Kidney (tissue), 14 donors: ENCODE measurements around the gene ZIC4. TPM values are rescaled to one million over a fixed set of nuclear protein-coding genes. Genes with fewer than 3 reads are reported as not detected.
A peak's percentile ranks its signal among the peaks of the same experiment; 100 is the strongest.

Experiments
- DNase-seq, 5 donors: peaks; one replicate each; pipeline ENCODE4 v3.0.0-alpha.2; 2013 to 2020
- FAIRE-seq: peaks from 2 replicates; lab custom pipeline; 2012; peaks lifted over from hg19 to GRCh38; lab: Jason Lieb, UNC
- H3K27ac ChIP-seq, 2 donors: one replicate each; pipeline ENCODE4 v1.7.0; 2013; ENCODE audit warnings: low read depth in 2 of 2, low read length in 2 of 2, inconsistent platforms in 1 of 2
- H3K27me3 ChIP-seq: one replicate; pipeline ENCODE4 v1.7.1; 2013; ENCODE audit warnings: low read length, inconsistent platforms; ENCODE audit not compliant: control insufficient read depth, insufficient read depth
- H3K36me3 ChIP-seq, 3 donors: one replicate each; pipeline versions ENCODE4 v1.7.0 to v1.7.1; 2013; ENCODE audit warnings: low read length in 3 of 3, control low read depth in 1 of 3, inconsistent platforms in 1 of 3; ENCODE audit not compliant: insufficient read depth in 3 of 3, control insufficient read depth in 2 of 3
- H3K4me1 ChIP-seq, 3 donors: one replicate each; pipeline versions ENCODE4 v1.7.0 to v1.7.1; 2013; ENCODE audit warnings: low read length in 3 of 3, inconsistent platforms in 1 of 3, low read depth in 1 of 3; ENCODE audit not compliant: control insufficient read depth in 2 of 3, insufficient read depth in 2 of 3
- H3K4me3 ChIP-seq, 3 donors: one replicate each; pipeline versions ENCODE4 v1.7.0 to v1.8.1; 2013; ENCODE audit warnings: low read length in 3 of 3, control low read depth in 1 of 3, inconsistent platforms in 1 of 3
- H3K9ac ChIP-seq, 3 donors: one replicate each; pipeline versions ENCODE4 v1.7.0 to v1.7.1; 2013; ENCODE audit warnings: low read length in 3 of 3, control low read depth in 1 of 3, inconsistent platforms in 1 of 3
- H3K9me3 ChIP-seq, 3 donors: one replicate each; pipeline versions ENCODE4 v1.7.0 to v1.7.1; 2013; ENCODE audit warnings: low read length in 3 of 3, control low read depth in 1 of 3, inconsistent platforms in 1 of 3; ENCODE audit not compliant: control insufficient read depth in 2 of 3, insufficient read depth in 1 of 3
- intact Hi-C: fragments of 100-400 bp; cut with DNase I; formaldehyde crosslinking; loops from one replicate; pipeline ENCODE4 v1.11.1; 2022
- polyA plus RNA-seq: library from polyadenylated mRNA; stranded (reverse); fragments of 350-450 nt; fragmentation: Illumina TruSeq; extraction: RNeasy Lipid Tissue Mini Kit (QIAGEN cat#74804); gene quantifications from one replicate; pipeline ENCODE4 v1.2.3, GENCODE V29; 2014; ENCODE audit warnings: low read depth, low replicate concordance; ENCODE audit not compliant: insufficient read depth
- total RNA-seq: library from RNA; stranded (reverse); fragmentation: NEBNext Ultra II Directional; extraction: Animal tissue kit (Norgen Biotek cat#: 25700); gene quantifications from one replicate; pipeline ENCODE4 v1.2.1, GENCODE V29; 2021
- TF ChIP-seq, protein P1 (sequence below): IDR thresholded peaks from 3 replicates; pipeline ENCODE4 v1.5.1; 2012; ENCODE audit warnings: mild to moderate bottlenecking, moderate library complexity, borderline replicate concordance; ENCODE audit not compliant: insufficient read depth; ENCODE audit errors: extremely low read depth
- donor health status: control.
- donor health status: control.
- donor health status: control.
- donor health status: control.
- donor health status: control.
- donor health status: DM: yes; HTN: yes; CAD: no.
- donor health status: Normal renal cell carcinoma (clear cell type).

Gene ZIC4
- total and polyA plus RNA-seq, 2 donors from 2014 or later, result not detected

DNA sequence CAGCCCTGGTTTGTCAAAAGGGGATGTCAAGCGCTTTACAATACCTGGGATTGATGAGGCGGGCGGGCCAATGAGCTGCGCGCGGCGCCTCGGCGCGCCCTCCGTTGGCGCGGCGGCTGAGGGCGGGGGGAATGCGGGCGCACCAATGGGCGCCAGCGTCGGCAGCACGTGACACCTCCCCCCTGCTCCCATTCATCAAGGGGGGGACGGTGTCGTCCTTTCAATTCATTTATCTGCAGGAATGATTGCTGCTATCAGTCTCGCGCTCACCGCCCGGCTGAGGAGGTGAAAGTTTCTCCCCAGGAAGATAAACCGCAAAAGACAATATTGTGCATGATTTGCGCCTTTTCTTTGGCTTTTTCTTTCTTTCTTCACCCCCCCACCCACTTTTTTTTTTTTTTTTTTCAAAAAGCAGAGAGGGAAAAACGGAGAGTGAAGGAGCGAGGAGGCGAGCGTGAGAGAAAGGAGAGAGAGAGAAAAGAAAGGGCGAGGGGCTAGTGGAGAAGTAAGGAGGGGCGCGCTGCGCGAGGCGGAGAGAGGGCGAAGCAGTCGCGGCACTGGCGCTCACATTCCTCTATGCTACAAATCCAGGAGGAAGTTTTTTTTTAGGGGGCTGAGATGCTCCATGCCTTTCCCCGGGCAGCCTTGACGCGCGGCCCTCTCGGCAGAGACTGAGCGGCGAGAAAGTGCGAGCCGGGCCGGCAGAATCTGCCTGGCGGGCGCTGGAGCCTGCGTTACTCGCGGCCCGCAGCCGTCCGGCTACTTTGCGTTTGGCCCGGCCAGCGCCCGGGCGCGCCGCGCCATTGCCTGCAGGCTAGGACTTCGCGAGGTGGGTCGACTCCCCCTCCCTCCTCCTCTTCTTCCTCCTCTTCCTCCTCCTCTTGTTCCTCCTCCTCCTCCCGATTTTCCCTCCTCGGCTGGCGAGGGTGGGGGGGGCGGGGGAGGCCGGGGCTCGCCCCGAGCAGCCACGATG lies 3.1 kb upstream of the ZIC4 start, which contains the start of gene ZIC1:
Gene ZIC1, plus strand, starts transcription at position 223 of the 973 bp plus-strand sequence. Its CDS starts 748 bp downstream, at position 971.
- TF ChIP-seq, protein P1, sequence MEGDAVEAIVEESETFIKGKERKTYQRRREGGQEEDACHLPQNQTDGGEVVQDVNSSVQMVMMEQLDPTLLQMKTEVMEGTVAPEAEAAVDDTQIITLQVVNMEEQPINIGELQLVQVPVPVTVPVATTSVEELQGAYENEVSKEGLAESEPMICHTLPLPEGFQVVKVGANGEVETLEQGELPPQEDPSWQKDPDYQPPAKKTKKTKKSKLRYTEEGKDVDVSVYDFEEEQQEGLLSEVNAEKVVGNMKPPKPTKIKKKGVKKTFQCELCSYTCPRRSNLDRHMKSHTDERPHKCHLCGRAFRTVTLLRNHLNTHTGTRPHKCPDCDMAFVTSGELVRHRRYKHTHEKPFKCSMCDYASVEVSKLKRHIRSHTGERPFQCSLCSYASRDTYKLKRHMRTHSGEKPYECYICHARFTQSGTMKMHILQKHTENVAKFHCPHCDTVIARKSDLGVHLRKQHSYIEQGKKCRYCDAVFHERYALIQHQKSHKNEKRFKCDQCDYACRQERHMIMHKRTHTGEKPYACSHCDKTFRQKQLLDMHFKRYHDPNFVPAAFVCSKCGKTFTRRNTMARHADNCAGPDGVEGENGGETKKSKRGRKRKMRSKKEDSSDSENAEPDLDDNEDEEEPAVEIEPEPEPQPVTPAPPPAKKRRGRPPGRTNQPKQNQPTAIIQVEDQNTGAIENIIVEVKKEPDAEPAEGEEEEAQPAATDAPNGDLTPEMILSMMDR, result no peak
- Histone ChIP-seq H3K9me3 (no peaks in the 10 kb centered on the region), H3K36me3 (no peaks in the 10 kb centered on the region), H3K27ac (no peak within 1 kb of the TSS), H3K9ac (no peak within 1 kb of the TSS), H3K27me3 (peaks cover 86% of the 10 kb centered on the region), H3K4me3 (no peak within 1 kb of the TSS), H3K4me1 (peaks cover 0 to 8% (median 0%) of the 10 kb centered on the region in 3 donors)
- intact Hi-C loops, result no loop called here
- DNase-seq (peak in 1 of 5 donors; percentile 63), FAIRE-seq (no peak)

DNA sequence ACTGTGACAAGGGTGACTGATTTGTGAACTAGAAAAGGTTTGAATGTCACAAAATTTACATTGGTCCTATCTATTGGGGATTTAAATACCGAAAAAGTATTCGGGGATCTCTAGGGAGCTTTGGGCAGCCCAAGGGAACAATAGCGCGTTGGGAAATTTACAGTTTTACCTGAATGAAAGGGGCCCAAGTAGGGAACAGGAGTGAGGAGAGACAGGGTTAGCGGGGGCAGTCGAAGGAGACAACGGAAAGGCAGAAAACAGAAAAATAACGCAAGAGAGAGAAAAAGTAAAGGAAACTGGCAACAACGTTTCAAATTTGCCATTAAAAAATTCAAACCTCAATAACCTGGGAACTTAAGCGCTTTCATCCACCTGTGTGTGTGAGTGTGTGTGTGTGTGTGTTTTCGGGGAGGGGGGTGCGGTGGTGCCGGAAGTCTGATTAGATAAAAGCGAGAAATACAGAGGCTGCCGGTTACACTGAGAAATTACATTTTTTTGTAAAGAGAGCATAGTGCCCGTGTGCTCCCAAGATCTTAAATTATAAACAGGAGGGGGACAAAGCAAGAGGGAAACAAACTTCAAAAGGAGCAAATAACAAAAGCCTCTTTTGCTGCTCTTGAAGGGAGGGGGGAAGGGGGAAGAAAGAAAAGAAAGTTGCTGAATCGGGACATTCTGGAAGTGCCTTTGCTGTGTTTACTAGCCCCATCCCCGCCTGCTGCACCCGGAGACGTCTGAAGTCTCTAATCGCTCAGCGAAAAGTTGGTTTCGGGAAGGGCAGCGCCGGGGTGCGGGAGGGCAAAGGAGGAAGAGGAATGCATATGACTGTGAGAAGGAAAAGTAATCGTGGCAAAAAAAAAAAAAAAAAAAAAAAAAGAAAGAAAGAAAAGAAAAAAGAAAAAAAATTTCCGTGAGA lies 2.1 kb upstream of the ZIC4 start:
- DNase-seq, result no peak
- FAIRE-seq, result no peak
- intact Hi-C loops, result no loop called here
- TF ChIP-seq, protein P1, result no peak
- Histone ChIP-seq H3K4me1 (peaks cover 0 to 8% (median 0%) of the 10 kb centered on the region in 3 donors), H3K4me3 (no peak overlapping the region), H3K27me3 (peaks cover 87% of the 10 kb centered on the region), H3K36me3 (no peaks in the 10 kb centered on the region), H3K9me3 (no peaks in the 10 kb centered on the region), H3K9ac (no peak overlapping the region), H3K27ac (no peak overlapping the region)

DNA sequence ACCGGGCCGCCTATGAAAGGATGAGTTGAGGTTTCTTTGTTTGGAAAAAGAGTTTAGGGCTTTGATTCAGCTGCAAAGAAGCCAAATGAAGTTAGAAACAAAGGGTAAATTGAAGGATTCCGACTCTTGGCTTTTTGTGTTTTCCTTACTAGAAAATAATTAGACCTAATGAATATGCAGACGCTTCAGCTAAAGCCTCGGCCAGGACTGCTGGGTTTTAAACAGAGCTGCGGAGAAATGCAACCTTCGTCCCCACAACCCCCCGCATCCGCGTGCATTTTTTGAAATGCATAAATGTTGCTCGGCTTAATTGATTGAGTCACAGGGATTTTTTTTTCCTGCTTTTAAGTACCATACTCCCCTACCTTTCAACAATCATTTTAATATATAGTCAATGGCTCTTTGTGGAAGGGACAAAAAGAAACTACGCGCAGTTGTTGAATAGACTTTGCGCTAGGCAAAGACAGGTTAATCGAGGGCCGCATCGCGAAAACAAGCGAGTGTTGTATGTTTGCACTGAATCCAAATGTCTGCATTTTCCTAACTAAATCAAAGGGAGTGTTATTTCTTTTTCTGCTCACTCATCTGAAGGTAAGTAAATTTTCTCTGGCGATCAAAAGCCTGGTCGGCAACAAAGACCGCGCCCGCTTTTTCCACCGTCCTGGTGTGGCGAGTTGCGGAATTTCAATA lies 1.3 kb upstream of the ZIC4 start:
- Histone ChIP-seq H3K9ac (no peak overlapping the region), H3K27me3 (peaks cover 82% of the 10 kb centered on the region), H3K4me1 (peaks cover 0 to 8% (median 0%) of the 10 kb centered on the region in 3 donors), H3K27ac (no peak overlapping the region), H3K9me3 (no peaks in the 10 kb centered on the region), H3K36me3 (no peaks in the 10 kb centered on the region), H3K4me3 (no peak overlapping the region)
- intact Hi-C loops, result no loop called here
- TF ChIP-seq, protein P1, result no peak
- no peak for FAIRE-seq
- peak in 1 of 5 donors; percentile 25 for DNase-seq
